ENCODE results near the gene DDN.

The DDN gene

DNA sequence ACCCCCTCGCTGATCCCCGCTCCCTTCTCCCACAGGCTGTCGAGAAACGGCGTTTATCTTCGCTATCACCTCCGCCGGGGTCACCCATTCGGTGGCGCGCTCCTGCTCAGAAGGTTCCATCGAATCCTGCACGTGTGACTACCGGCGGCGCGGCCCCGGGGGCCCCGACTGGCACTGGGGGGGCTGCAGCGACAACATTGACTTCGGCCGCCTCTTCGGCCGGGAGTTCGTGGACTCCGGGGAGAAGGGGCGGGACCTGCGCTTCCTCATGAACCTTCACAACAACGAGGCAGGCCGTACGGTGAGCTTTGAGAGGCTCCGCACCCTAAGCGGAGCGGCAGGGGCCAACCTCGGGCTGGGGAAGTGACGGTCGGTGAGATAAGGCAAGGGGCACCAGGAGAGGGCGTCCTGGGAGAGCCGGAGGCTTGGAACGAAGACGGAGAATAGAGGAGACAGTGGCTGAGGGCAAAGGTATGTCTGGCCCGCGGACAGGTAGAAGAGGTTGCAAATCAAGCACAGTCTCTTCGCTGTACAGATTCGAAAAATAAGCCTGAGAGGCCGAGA is 18.7 kb downstream of the DDN start:
- DNase-seq: no peak

DNA sequence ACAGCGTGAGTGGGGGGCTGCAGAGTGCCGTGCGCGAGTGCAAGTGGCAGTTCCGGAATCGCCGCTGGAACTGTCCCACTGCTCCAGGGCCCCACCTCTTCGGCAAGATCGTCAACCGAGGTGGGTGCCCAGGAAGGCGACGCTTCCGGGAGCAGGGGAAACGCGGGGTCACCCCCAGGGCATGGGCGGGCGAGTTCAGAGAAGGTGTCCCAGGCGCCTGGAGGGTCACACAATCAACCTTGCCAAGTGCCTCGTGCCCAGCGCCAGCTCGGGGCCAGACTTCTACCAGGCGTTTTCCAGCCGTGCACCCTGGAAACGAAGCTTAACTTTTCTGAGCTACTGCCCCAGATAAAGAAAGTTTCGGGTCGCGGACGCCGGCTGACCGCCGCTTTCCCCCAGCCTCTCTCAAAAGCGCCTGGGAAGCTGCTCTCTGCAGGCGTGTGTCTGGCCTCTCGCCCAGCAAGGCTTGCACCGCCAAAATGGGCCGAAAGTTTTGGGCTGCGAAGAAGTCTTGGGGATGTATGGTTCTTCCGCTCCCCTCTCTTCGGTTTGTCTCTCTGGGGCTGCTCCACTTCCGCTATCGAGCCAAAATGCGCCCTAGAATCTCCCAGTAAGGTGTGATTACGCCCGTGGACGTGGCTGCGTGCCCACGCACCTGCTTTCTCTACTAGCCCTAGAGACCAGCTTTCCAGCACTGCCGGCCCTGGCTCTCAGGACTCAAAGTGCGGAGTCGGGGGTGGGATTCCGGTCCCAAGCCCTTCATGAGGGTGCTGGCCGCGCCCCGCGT is 19.4 kb downstream of the DDN start:
- DNase-seq: no peak

DNA sequence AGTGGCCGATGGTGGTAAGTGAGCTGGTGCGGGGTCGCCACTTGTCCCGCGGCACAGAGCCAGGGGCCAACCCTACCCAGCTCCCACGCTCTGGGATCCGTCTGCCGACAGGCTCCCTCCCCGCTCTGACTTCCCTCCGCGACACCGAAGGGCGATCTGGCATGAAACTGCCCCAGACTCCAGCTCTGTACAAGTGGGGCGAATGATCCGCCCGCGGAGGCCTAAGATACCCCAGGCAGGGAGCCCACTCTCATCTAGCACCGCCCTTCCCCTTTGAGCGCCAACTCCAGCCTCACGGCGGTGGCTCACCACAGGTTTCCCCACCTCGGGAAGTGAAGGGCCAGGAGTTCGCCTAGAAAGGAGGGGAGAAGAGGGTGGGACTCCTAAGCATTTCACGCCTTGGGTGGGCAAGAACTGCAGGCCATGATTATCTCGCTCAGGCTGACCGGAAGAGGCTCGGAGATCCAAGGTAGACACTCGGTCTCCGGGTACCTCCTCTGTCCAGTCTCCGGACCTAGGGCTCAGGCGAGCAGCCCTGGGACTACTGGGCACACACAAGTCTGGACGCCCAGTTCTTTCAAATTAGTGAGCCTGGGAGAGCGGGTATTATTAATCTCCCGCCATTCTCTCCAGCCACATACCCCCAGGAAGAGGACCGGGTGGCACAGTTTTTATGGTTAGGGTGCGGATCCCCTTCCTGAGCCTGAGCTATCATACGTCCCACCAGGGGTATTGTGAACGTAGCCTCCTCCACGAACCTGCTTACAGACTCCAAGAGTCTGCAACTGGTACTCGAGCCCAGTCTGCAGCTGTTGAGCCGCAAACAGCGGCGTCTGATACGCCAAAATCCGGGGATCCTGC is 20.2 kb downstream of the DDN start:
- no peak for DNase-seq

- no peak for DNase-seq
These were observed 20.9 kb downstream of the DDN start, which contains the start of gene WNT1 for GRCh38 chr12:48978291-48978740. Gene WNT1, plus strand, starts transcription at chr12:48978322. Its CDS starts 329 bp downstream, at chr12:48978651.

- peak; percentile 37 to 53 for DNase-seq
These were observed 21.6 kb downstream of the DDN start for GRCh38 chr12:48977290-48978281.

- no peak for DNase-seq
These were observed 25.1 kb downstream of the DDN start for GRCh38 chr12:48973941-48974673.

GRCh38 chr12:48973531-48973930 is 25.6 kb downstream of the DDN start:
- DNase-seq: no peak

- DNase-seq: no peak
These were observed 26.2 kb downstream of the DDN start for GRCh38 chr12:48972952-48973483.

- DNase-seq: no peak
These were observed 26.8 kb downstream of the DDN start for GRCh38 chr12:48972213-48972951.

- DNase-seq: no peak
These were observed 28.4 kb downstream of the DDN start for GRCh38 chr12:48970702-48971334.

DNA sequence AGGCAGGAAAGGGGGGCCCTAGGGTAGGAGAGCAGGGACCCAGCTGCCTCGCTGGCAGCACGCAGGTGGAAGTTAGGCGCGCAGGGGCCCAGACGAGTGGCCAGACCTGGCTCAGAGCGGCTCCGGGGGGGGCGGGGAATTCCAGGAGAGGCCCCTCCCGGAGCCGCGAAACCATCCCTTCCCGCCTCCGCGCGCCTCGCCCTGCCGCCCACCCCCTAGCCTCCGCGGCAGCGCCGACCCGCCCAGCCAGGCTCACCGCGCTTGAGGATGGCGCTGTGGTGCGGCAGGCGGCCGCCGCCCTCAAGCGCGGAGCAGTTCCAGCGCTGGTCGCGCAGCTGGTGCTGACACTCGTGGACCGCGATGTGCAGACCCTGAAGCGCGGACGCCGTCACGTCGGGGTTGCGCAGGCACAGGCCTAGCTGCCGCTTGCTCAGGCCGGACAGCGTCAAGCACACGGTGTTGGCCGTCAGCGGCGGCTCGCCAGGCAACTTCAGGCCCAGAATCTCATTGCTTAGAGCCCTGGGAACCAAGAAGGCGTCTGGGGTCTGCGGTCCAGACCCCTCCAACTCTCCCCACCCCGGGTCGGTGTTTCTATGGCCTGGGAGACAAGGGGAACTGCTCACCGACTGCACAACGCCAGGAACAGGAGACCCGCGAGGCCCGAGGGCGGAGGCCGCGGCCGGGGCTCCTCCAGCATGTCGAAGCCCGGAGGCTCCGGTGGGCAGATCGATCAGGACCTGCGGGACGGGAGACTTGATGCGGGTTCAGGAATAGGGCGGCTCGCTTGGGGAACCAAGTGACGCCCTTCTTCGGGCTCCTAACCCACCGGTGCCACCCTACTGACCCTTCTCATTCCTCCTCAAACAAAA is 29.1 kb downstream of the DDN start:
- DNase-seq: no peak

- no peak for DNase-seq
These were observed 29.9 kb downstream of the DDN start for GRCh38 chr12:48969160-48969771.

DNA sequence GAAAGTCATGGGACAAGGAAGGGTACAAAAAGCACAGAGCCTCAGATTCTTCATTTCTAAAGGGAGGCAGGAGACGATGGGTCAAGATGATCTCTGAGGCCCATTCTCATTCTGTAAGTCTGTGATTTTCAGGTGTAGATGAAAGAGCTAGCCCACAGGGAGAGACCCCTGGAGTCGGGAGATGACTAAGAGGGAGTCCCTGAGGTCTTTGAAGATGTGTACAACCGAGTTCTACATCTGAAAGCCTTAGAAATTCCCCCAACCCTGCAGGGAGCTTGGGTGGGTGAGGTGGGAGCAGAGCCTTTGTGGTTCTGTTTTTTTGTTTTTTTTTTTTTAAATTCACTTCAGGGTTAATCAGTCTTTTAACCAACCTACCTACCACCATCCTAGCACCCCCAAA is 30.7 kb downstream of the DDN start:
- DNase-seq: no peak

DNA sequence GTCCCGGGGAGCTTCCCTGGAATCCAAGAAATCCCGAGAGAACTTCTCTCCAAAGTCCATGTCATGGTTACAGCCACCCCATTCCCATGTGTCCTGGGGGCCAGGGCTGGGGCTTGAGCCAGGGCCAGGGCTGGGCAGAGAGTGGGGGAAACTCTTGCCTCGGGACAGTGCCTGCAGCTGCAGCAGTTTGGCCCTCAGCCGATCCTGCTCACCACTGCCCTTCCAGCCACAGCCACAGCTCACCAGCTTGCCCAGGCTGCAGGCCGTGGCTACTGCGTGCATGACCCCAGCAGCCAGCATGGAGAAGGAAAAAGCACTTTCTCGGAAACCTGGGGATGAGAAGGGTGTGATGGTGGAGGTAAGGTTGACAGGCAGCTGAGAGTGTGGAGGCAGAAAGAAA is 31.2 kb downstream of the DDN start:
- DNase-seq: no peak

- no peak for DNase-seq
These were observed 32.8 kb downstream of the DDN start for GRCh38 chr12:48966177-48966895.

GRCh38 chr12:48965298-48965838 is 33.8 kb downstream of the DDN start:
- no peak for DNase-seq

GRCh38 chr12:48961801-48962200 is 37.4 kb downstream of the DDN start:
- no peak for DNase-seq

DNA sequence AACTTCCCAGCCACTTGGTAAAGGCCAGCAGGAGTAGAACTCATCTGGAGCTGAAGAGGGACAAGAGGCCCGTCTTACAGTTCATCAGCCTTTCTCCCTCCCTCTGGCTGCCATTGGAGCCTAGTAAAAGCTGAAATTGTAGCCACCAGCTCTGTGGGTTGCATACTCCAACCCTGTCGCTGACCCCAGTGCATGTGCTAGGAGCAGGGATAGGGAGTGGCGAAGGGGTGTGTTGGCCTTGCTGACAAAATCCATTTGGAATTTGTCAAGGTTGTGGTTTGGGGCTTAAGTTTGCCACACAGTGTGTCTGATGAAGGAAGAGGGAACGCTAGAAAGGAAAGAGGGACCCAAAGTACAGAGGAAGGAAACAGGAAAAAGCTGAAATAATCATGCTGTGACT is 37.8 kb downstream of the DDN start:
- DNase-seq: no peak

Measured in bone marrow (tissue), 2 donors.